ENCODE measurements around the gene GPATCH11.

GPATCH11 gene

DNA sequence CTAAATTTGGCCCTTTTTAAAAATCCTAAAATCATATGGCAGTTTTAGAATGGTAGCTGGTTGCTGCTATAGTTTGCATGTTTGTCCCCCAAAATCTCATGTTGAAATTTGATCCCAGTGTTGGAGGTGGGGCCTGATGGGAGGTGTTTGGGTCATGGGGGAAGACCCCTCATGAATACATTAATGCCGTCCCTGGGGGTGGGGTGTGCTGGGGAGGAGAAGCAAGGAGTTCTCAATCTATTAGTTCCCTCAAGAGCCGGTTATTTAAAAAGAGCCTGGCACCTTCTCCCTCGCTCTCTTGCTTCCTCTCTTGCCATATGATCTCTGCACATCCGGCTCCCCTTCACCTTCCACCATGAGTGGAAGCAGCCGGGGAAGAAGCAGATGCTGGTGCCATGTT, 20.8 kb downstream of the GPATCH11 start:
- no peak for DNase-seq (ENCODE audit: low read depth in 2 of 2)

DNA sequence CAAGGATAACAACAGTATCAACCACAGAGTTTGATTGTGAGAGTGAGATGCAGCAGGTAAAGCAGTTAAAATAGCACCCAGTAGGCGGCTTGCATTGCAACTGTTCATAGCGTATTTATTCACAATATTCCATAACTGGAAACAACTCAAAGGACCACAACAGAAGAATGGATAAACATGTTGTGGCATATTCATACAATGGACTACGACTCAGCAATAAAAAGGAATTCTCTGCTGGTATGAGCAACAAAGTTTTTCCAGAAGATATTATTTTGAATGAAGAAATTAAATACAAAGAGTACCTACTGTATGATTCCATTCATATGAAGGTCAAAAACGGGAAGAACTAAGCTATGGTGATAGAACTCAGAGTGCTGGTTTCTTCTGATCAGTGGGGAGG, 25.2 kb downstream of the GPATCH11 start:
- DNase-seq (ENCODE audit: low read depth in 2 of 2): no peak

DNA sequence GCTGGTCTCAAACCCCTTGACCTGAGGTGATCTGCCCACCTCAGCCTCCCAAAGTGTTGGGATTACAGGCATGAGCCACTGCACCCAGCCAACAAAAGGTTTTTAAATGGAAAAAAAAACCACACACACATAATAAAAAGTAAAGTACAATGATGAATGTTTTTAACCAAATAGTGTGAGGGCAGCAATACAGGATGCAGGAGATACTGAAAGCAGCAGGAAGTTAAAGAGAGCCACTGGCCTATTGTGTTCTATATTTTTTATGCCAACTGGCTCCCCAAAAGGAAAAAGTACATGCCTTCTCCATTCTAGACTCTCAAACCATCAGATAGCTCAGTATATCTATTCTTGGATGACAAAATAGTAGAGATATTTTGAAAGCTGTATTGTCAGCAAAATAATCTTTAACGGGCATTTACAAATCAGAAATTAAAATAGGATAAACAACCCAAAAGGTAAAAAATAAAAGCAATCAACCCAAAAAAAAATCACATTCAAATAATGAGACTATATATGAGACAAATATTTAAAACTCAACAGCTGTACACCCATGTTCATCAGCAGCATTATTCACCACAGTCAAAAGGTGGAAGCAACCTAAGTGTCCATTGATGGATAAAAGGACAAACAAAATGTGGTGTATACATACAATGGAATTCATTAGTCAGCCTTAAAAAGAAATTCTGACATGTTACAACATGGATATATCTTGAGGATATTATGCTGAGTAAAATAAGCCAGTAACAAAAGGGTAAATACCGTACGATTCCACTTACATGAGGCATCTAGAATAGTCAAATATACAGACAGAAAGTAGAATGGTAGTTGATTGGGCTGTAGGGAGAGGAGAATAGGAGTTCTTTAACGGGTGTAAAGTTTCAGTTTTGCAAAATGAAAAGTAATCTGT, 26.2 kb downstream of the GPATCH11 start:
- no peak for DNase-seq (ENCODE audit: low read depth in 2 of 2)

DNA sequence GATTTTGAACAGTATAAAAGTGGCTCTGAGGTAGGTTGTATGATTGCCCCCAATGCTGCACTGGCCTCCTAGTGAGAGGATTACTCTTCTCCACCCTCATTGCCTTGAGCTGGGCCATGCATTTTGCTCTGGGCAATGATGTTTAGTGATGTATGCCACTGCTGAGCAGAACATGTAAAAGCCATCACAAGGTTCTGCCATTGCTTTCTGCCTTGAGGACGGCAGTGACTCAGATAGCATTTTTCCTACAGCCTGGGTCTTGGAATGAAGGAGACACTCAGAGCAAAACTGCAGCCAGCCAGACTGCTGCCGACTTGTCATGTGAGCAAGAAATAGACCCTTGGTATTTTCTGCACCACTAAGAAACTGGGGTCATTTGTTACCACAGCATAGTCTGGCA, 27.6 kb downstream of the GPATCH11 start:
- no peak for DNase-seq (ENCODE audit: low read depth in 2 of 2)

DNA sequence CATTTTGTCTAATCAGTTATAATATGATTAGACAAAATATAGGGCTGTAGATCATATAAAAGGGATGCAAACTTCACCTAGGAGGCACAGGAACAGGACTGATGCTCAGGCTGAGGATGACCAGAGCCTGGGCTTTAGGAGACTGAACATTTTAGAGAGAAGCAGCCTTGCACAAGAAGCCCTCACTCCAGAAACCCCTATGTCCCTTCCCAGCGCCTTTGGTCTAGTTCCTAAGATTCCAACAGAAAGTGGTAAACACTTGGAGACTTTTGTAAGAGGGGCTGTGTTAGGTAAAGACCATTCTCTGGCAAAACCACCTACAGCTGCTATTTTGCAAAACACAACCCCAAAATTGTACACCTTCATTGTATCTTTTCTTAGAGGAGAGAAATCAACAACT, 33.2 kb downstream of the GPATCH11 start:
- no peak for DNase-seq (ENCODE audit: low read depth in 2 of 2)

DNA sequence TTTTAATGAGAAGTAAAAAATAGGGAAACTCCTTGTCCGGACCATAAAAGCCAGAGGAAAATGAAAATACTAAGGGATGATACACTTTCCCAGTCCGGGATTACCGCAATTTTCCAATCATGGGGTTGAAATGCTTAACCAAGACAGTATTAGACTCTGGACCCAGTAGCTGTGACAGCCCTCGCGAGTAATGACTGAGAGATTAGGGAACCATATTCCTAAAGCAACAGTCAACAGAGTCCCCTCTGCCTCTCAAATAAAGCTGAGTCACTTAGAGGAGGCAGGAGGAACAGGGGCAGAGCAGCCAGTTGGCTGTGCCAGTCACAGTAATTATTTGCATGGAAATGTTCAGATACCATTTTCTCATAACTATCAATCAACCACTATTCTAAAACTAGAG, 34.8 kb downstream of the GPATCH11 start:
- no peak for DNase-seq (ENCODE audit: low read depth in 2 of 2)

DNA sequence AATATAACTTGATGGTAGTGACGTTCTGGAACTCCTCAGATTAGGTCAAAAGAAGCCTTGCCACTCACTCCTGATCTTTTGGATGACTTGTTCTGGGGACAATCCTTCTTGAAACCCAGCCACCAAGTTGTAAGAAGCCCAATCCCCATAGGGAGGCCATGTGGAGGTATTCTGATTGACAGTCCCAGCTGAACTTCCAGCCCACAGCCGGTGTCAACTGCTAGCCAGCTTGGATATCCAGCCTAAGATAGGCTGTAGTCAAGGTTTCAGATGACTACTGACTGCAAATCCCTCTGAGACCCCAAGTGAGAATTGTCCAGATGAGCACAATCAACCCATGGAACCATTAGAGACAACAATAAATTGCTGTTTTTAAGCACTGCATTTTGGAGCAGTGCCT, 41.1 kb downstream of the GPATCH11 start:
- DNase-seq (ENCODE audit: low read depth in 2 of 2): no peak

DNA sequence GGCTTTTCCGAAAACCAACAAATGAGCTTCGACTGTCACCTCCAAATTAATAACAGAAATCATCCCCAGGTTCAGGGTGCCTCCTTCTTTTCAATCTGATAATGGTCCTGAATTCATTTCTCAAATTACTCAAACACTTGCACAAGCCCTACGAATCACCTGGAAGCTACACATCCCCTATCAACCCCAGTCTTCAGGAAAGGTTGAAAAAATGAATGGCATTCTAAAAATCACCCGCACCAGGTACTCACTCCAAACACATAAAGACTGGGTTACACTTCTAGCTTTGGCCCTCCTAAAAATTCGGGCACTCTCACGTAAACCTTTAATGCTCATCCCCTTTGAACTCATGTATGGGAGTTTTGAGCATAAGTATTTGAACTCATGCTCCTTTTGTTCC, 48.6 kb downstream of the GPATCH11 start:
- no peak for DNase-seq (ENCODE audit: low read depth in 2 of 2)

DNA sequence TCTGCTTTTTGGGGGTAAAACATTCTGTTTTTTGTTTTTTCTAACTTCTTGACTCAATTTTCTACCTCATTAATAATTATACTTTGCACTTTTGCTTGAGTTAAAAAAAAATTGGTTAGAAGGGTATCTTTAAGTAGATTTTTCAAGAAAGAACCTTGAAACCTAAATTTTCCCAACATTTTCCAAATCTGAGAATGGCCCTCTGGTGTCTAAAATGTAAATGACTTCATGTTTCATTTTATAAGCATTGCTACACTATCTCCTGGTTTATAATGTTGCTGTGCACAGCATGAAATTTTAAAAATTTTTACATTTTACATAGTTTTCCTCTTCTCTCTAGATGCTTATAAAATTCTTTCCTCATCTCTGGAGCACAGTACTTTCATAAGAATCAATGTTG, 58.2 kb downstream of the GPATCH11 start:
- no peak for DNase-seq (ENCODE audit: low read depth in 2 of 2)

DNA sequence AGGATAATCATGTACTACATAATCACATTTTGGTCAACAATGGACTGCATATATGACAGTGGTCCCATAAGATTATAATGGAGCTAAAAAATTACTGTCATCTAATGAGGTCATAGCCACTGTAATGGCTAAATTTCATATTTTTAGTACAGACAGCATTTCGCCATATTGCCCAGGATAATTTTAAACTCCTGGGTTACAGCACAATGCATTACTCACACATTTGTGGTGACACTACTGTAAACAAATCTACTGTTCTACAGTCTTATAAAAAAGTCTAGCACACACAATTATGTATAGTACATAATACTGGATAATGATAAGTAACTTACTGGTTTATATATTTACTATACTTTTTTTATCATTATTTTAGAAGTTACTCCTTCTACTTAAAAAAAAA, 59.7 kb downstream of the GPATCH11 start:
- DNase-seq (ENCODE audit: low read depth in 2 of 2): no peak

DNA sequence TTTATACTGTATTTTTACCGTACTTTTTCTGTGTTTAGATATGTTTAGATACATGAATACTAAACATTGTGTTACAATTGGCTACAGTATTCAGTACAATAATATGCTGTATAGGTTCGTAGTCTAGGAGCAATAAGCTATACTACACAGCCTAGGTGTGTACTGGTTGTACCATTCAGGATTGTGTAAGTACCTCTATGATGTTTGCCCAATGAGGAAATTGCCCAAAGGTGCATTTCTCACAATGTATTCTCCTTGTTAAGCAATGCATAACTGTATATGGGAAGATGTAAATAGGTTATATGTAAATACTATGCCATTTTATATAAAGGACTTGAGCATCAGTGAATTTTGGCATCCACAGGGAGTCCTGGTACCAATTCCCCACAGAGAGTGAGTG, 61.7 kb downstream of the GPATCH11 start:
- DNase-seq (ENCODE audit: low read depth in 2 of 2): no peak

DNA sequence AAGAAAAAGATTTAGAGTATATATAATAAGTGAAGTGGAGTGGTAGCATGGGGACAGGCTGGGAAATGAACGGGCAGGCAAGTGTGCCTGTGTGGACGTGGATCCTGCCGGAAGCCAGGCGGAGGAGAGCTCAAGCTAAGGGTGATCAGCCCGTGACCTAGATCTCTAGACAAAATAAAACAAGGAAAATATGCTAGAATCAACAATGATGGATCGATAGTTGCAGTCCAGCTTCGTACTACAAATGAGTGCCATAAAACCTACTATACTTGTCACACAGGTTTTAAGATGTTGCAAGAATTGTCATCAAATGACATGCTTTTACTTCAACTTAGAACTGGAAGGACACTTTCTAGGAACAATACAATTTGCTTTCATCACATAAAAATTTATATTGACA, 64.0 kb downstream of the GPATCH11 start:
- no peak for DNase-seq (ENCODE audit: low read depth in 2 of 2)

Data from stimulated activated CD8-positive, alpha-beta memory T cell treated with anti-CD3 and anti-CD28 coated beads, Interleukin-15, amount 100 ng/mL, for 48 hours (primary cell).